SK-N-SH treated with all-trans-retinoic acid at 6 μM for 48 hours (cell line): ENCODE measurements around the gene CCL28.

Source experiments
- ATAC-seq: fragments of 200-7000 bp; cut with Tn5 transposase; 3 replicates; pipeline ENCODE4 v1.9.1; 2020; ENCODE audit warnings: mild to moderate bottlenecking, moderate library complexity
- ARNTL ChIP-seq: fragments of 450-650 bp; formaldehyde crosslinking; IDR thresholded peaks from 2 replicates; pipeline ENCODE4 v1.5.0; 2020; ENCODE audit warnings: low read depth, mild to moderate bottlenecking, moderate library complexity, borderline replicate concordance
- BACH2 ChIP-seq: fragments of 250-450 bp; sonication (Bioruptor Pico); IDR thresholded peaks from 2 replicates; pipeline ENCODE4 v1.9.0; 2021; ENCODE audit warnings: mild to moderate bottlenecking, borderline replicate concordance
- CSDC2 ChIP-seq: fragments of 250-450 bp; sonication (Bioruptor Pico); IDR thresholded peaks from 2 replicates; pipeline ENCODE4 v1.5.0; 2020; ENCODE audit warnings: mild to moderate bottlenecking, moderate library complexity
- ESRRG ChIP-seq: fragments of 250-450 bp; sonication (Bioruptor Pico); IDR thresholded peaks from 2 replicates; pipeline ENCODE4 v1.6.1; 2021; ENCODE audit warnings: mild to moderate bottlenecking
- GLIS3 ChIP-seq: fragments of 250-450 bp; sonication (Bioruptor Pico); IDR thresholded peaks from 2 replicates; pipeline ENCODE4 v1.5.0; 2020; ENCODE audit warnings: mild to moderate bottlenecking, moderate library complexity
- ISL1 ChIP-seq: fragments of 250-450 bp; sonication (Bioruptor Pico); IDR thresholded peaks from 2 replicates; pipeline ENCODE4 v2.1.2; 2022; ENCODE audit warnings: mild to moderate bottlenecking, moderate library complexity
- OSR1 ChIP-seq: fragments of 250-450 bp; sonication (Bioruptor Pico); IDR thresholded peaks from 2 replicates; pipeline ENCODE4 v1.8.0; 2022; ENCODE audit warnings: moderate library complexity, mild to moderate bottlenecking, inconsistent platforms
- POU6F1 ChIP-seq: fragments of 250-450 bp; sonication (Bioruptor Pico); IDR thresholded peaks from 2 replicates; pipeline ENCODE4 v1.8.0; 2021; ENCODE audit warnings: low read depth, mild to moderate bottlenecking, moderate library complexity, borderline replicate concordance
- PPARA ChIP-seq: fragments of 250-450 bp; sonication (Bioruptor Pico); IDR thresholded peaks from 2 replicates; pipeline ENCODE4 v1.5.0; 2020; ENCODE audit warnings: mild to moderate bottlenecking, borderline replicate concordance
- RARB ChIP-seq: fragments of 250-450 bp; sonication (Bioruptor Pico); IDR thresholded peaks from 2 replicates; pipeline ENCODE4 v1.8.0; 2021; ENCODE audit warnings: mild to moderate bottlenecking, moderate library complexity
- SNAI2 ChIP-seq: fragments of 250-450 bp; sonication (Bioruptor Pico); IDR thresholded peaks from 2 replicates; pipeline ENCODE4 v1.5.0; 2020; ENCODE audit warnings: mild to moderate bottlenecking, moderate library complexity
- TCF4 ChIP-seq: fragments of 250-450 bp; sonication (Bioruptor Pico); IDR thresholded peaks from 2 replicates; pipeline ENCODE4 v1.8.0; 2021; ENCODE audit warnings: mild to moderate bottlenecking, moderate library complexity, borderline replicate concordance
- TOX ChIP-seq: fragments of 250-450 bp; sonication (Bioruptor Pico); IDR thresholded peaks from 2 replicates; pipeline ENCODE4 v1.8.0; 2021; ENCODE audit warnings: mild to moderate bottlenecking, moderate library complexity, borderline replicate concordance
- TSHZ2 ChIP-seq: fragments of 250-450 bp; sonication (Bioruptor Pico); IDR thresholded peaks from 2 replicates; pipeline ENCODE4 v1.5.0; 2020; ENCODE audit warnings: mild to moderate bottlenecking, moderate library complexity
- ZC3H10 ChIP-seq: fragments of 250-450 bp; sonication (Bioruptor Pico); IDR thresholded peaks from 2 replicates; pipeline ENCODE4 v1.5.1; 2021; ENCODE audit warnings: mild to moderate bottlenecking, moderate library complexity
- ZFP3 ChIP-seq: fragments of 250-450 bp; sonication (Bioruptor Pico); IDR thresholded peaks from 2 replicates; pipeline ENCODE4 v1.5.0; 2020; ENCODE audit warnings: mild to moderate bottlenecking, moderate library complexity
- ZFP30 ChIP-seq: fragments of 450-650 bp; formaldehyde crosslinking; IDR thresholded peaks from 2 replicates; pipeline ENCODE4 v1.5.0; 2022; ENCODE audit warnings: mild to moderate bottlenecking, moderate library complexity
- ZNF70 ChIP-seq: fragments of 450-650 bp; formaldehyde crosslinking; IDR thresholded peaks from 2 replicates; pipeline ENCODE4 v1.5.0; 2020; ENCODE audit warnings: mild to moderate bottlenecking, moderate library complexity
- ZNF8 ChIP-seq: fragments of 450-650 bp; formaldehyde crosslinking; IDR thresholded peaks from 2 replicates; pipeline ENCODE4 v1.5.0; 2020; ENCODE audit warnings: mild to moderate bottlenecking, moderate library complexity
- TF ChIP-seq, protein P1 (sequence below): fragments of 250-450 bp; sonication (Bioruptor Pico); IDR thresholded peaks from 2 replicates; pipeline ENCODE4 v1.8.0; 2020; ENCODE audit warnings: mild to moderate bottlenecking, moderate library complexity, borderline replicate concordance
- TF ChIP-seq, protein P2 (sequence below): fragments of 250-450 bp; sonication (Bioruptor Pico); IDR thresholded peaks from 2 replicates; pipeline ENCODE4 v1.5.1; 2020; ENCODE audit warnings: low read depth, mild to moderate bottlenecking, moderate library complexity

Gene CCL28

GRCh38 chr5:43418561-43418960, 6.4 kb upstream of the CCL28 start:
- no peak for ATAC-seq
- TF ChIP-seq ZC3H10 (CRISPR knock-in tag) (no peak), TCF4 (CRISPR knock-in tag) (no peak), RARB (no peak), POU6F1 (CRISPR knock-in tag) (no peak), OSR1 (CRISPR knock-in tag) (no peak), BACH2 (CRISPR knock-in tag) (no peak), ZFP30 (CRISPR knock-in tag) (no peak), TSHZ2 (CRISPR knock-in tag) (no peak), ARNTL (no peak), GLIS3 (CRISPR knock-in tag) (no peak), PPARA (CRISPR knock-in tag) (no peak), CSDC2 (CRISPR knock-in tag) (no peak), ZNF8 (CRISPR knock-in tag) (no peak), ZFP3 (CRISPR knock-in tag) (no peak), ESRRG (no peak), ZNF70 (CRISPR knock-in tag) (no peak)
- TF ChIP-seq, protein P1, sequence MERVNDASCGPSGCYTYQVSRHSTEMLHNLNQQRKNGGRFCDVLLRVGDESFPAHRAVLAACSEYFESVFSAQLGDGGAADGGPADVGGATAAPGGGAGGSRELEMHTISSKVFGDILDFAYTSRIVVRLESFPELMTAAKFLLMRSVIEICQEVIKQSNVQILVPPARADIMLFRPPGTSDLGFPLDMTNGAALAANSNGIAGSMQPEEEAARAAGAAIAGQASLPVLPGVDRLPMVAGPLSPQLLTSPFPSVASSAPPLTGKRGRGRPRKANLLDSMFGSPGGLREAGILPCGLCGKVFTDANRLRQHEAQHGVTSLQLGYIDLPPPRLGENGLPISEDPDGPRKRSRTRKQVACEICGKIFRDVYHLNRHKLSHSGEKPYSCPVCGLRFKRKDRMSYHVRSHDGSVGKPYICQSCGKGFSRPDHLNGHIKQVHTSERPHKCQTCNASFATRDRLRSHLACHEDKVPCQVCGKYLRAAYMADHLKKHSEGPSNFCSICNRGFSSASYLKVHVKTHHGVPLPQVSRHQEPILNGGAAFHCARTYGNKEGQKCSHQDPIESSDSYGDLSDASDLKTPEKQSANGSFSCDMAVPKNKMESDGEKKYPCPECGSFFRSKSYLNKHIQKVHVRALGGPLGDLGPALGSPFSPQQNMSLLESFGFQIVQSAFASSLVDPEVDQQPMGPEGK = no peak

DNA sequence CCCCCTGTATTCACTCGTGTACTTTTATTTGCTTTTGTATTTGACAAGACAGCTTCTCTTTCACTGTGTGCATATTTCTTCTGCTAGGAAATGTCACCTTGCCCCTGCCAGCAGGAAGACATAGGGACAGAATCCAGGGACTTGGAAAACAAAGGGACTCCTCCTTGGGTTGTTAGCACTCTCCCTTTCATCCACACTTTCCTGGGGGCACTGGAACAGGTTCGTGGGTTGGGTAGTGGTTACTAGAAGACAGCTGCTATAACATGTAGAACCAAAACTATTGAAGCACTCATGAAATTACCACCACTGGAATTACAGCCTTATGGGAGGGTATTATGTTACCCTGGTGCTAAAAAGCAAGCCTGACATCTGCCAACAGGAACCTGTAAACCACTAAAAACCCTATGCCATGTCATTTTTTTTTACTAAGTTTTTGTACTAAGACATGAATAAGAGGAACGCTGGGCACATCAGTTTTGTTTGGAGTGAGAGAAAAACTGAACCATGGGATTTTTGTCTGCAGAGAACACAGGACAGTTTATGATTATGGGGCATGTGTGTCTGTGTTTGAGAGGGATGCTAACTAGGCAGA, 4.7 kb upstream of the CCL28 start:
- TF ChIP-seq TOX (CRISPR knock-in tag) = no peak
- no peak for TF ChIP-seq ZC3H10 (CRISPR knock-in tag)
- TF ChIP-seq PPARA (CRISPR knock-in tag) = no peak
- TF ChIP-seq POU6F1 (CRISPR knock-in tag) = no peak
- TF ChIP-seq ESRRG = no peak
- TF ChIP-seq ZFP30 (CRISPR knock-in tag) = no peak
- TF ChIP-seq RARB = no peak
- no peak for TF ChIP-seq GLIS3 (CRISPR knock-in tag)
- TF ChIP-seq, protein P1 = no peak
- TF ChIP-seq, protein P2, sequence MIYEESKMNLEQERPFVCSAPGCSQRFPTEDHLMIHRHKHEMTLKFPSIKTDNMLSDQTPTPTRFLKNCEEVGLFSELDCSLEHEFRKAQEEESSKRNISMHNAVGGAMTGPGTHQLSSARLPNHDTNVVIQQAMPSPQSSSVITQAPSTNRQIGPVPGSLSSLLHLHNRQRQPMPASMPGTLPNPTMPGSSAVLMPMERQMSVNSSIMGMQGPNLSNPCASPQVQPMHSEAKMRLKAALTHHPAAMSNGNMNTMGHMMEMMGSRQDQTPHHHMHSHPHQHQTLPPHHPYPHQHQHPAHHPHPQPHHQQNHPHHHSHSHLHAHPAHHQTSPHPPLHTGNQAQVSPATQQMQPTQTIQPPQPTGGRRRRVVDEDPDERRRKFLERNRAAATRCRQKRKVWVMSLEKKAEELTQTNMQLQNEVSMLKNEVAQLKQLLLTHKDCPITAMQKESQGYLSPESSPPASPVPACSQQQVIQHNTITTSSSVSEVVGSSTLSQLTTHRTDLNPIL (CRISPR knock-in tag) = no peak
- TF ChIP-seq ZNF70 (CRISPR knock-in tag) = no peak
- no peak for TF ChIP-seq ISL1 (CRISPR knock-in tag)
- no peak for TF ChIP-seq SNAI2 (CRISPR knock-in tag)
- TF ChIP-seq ZFP3 (CRISPR knock-in tag) = no peak
- TF ChIP-seq CSDC2 (CRISPR knock-in tag) = no peak
- TF ChIP-seq TCF4 (CRISPR knock-in tag) = no peak
- no peak for TF ChIP-seq BACH2 (CRISPR knock-in tag)
- no peak for TF ChIP-seq ARNTL
- TF ChIP-seq, all 23 proteins: peak for 0
- ATAC-seq = no peak
